ENCODE data around the gene CMBL. TPM values are rescaled to one million over a fixed set of nuclear protein-coding genes. Genes with fewer than 3 reads are reported as not detected.
A peak's percentile ranks its signal among the peaks of the same experiment; 100 is the strongest.

Gene CMBL
- total RNA-seq, 1 donor from 2014 or later: 2.2 TPM

- DNase-seq: peak; percentile 97
- Mint-ChIP-seq H3K27ac (ENCODE audit: unreplicated experiment) (peak within 1 kb of the TSS; percentile 98), H3K4me1 (ENCODE audit: low read depth, unreplicated experiment) (peaks cover 33% of the 10 kb centered on the region), H3K36me3 (ENCODE audit: unreplicated experiment) (no peaks in the 10 kb centered on the region), H3K27me3 (ENCODE audit: unreplicated experiment) (peaks cover 20% of the 10 kb centered on the region), H3K9me3 (ENCODE audit: unreplicated experiment) (peaks cover 9% of the 10 kb centered on the region), H3K4me3 (ENCODE audit: unreplicated experiment) (peak within 1 kb of the TSS; percentile 94)
- no peak for TF ChIP-seq CTCF (IDR thresholded peaks at IDR 0.05; ENCODE audit: partially characterized antibody, unreplicated experiment)
These were observed 45.7 kb upstream of the CMBL start, which contains the start of gene MARCHF6 for GRCh38 chr5:10353241-10354047. Gene MARCHF6 (plus strand): TSS chr5:10353695. CDS start chr5:10353899, 204 bp downstream.

- Mint-ChIP-seq H3K4me1 (ENCODE audit: low read depth, unreplicated experiment) (peaks cover 28% of the 10 kb centered on the region), H3K27me3 (ENCODE audit: unreplicated experiment) (peaks cover 20% of the 10 kb centered on the region), H3K27ac (ENCODE audit: unreplicated experiment) (peak overlapping the region; percentile 98), H3K36me3 (ENCODE audit: unreplicated experiment) (no peaks in the 10 kb centered on the region), H3K9me3 (ENCODE audit: unreplicated experiment) (peaks cover 9% of the 10 kb centered on the region), H3K4me3 (ENCODE audit: unreplicated experiment) (peak overlapping the region; percentile 90)
- TF ChIP-seq CTCF (IDR thresholded peaks at IDR 0.05; ENCODE audit: partially characterized antibody, unreplicated experiment): no peak
- no peak for DNase-seq
These were observed 44.9 kb upstream of the CMBL start for GRCh38 chr5:10352430-10353240.

GRCh38 chr5:10351919-10352318 is 44.2 kb upstream of the CMBL start:
- H3K36me3 Mint-ChIP-seq (ENCODE audit: unreplicated experiment): no peaks in the 10 kb centered on the region
- TF ChIP-seq CTCF (IDR thresholded peaks at IDR 0.05; ENCODE audit: partially characterized antibody, unreplicated experiment): no peak
- H3K27me3 Mint-ChIP-seq (ENCODE audit: unreplicated experiment): peaks cover 20% of the 10 kb centered on the region
- peaks cover 9% of the 10 kb centered on the region for H3K9me3 Mint-ChIP-seq (ENCODE audit: unreplicated experiment)
- H3K27ac Mint-ChIP-seq (ENCODE audit: unreplicated experiment): peak overlapping the region; percentile 98
- H3K4me1 Mint-ChIP-seq (ENCODE audit: low read depth, unreplicated experiment): peaks cover 24% of the 10 kb centered on the region
- no peak for DNase-seq
- peak overlapping the region; percentile 90 for H3K4me3 Mint-ChIP-seq (ENCODE audit: unreplicated experiment)

GRCh38 chr5:10351199-10351905 is 43.6 kb upstream of the CMBL start:
- Mint-ChIP-seq H3K4me1 (ENCODE audit: low read depth, unreplicated experiment) (peaks cover 20% of the 10 kb centered on the region), H3K4me3 (ENCODE audit: unreplicated experiment) (peak overlapping the region; percentile 90), H3K27ac (ENCODE audit: unreplicated experiment) (peak overlapping the region; percentile 98), H3K9me3 (ENCODE audit: unreplicated experiment) (peaks cover 9% of the 10 kb centered on the region), H3K27me3 (ENCODE audit: unreplicated experiment) (peaks cover 20% of the 10 kb centered on the region), H3K36me3 (ENCODE audit: unreplicated experiment) (no peaks in the 10 kb centered on the region)
- no peak for TF ChIP-seq CTCF (IDR thresholded peaks at IDR 0.05; ENCODE audit: partially characterized antibody, unreplicated experiment)
- DNase-seq: no peak

Measured in glutamatergic neuron (in vitro differentiated cells).